Osteoblast (primary cell): ENCODE results near the gene TGFB1. TPM values are rescaled to one million over a fixed set of nuclear protein-coding genes. Genes with fewer than 3 reads are reported as not detected.

Source experiments
- DNase-seq: peaks from one replicate; pipeline ENCODE4 v3.0.0; 2011; ENCODE audit warnings: low spot score, mixed read lengths; ENCODE audit not compliant: insufficient read length; ENCODE audit errors: missing footprints
- H2AFZ ChIP-seq: 2 replicates; pipeline ENCODE4 v1.6.0; 2011; ENCODE audit warnings: mild to moderate bottlenecking, low read length
- H3K27ac ChIP-seq: 2 replicates; pipeline ENCODE4 v1.5.1; 2011; ENCODE audit warnings: mild to moderate bottlenecking, low read depth, low read length, moderate library complexity
- H3K27me3 ChIP-seq: 2 replicates; pipeline ENCODE4 v1.6.0; 2012; ENCODE audit warnings: mild to moderate bottlenecking, control low read depth, inconsistent platforms, low read length, moderate library complexity; ENCODE audit not compliant: insufficient read depth
- H3K36me3 ChIP-seq: 2 replicates; pipeline ENCODE4 v1.5.1; 2011; ENCODE audit warnings: mild to moderate bottlenecking, low read length, control low read depth, moderate library complexity; ENCODE audit not compliant: insufficient read depth
- H3K4me1 ChIP-seq: 2 replicates; pipeline ENCODE4 v1.5.1; 2011; ENCODE audit warnings: mild to moderate bottlenecking, low read length, control low read depth, moderate library complexity; ENCODE audit not compliant: insufficient read depth
- H3K4me2 ChIP-seq: 2 replicates; pipeline ENCODE4 v1.6.0; 2011; ENCODE audit warnings: mild to moderate bottlenecking, low read length; ENCODE audit not compliant: insufficient read depth
- H3K4me3 ChIP-seq: fragments of 200-600 bp; sonication (generic); 3 replicates; pipeline ENCODE4 v1.5.1; 2012; ENCODE audit warnings: mild to moderate bottlenecking, low read length, inconsistent platforms; ENCODE audit not compliant: insufficient read depth
- H3K79me2 ChIP-seq: 2 replicates; pipeline ENCODE4 v1.6.0; 2012; ENCODE audit warnings: mild to moderate bottlenecking, low read length, control low read depth, inconsistent platforms; ENCODE audit not compliant: insufficient read depth
- H3K9me3 ChIP-seq: 2 replicates; pipeline ENCODE4 v1.5.1; 2011; ENCODE audit warnings: low read depth, low read length, control low read depth
- H4K20me1 ChIP-seq: 2 replicates; pipeline ENCODE4 v1.6.0; 2012; ENCODE audit warnings: mild to moderate bottlenecking, low read length, control low read depth; ENCODE audit not compliant: insufficient read depth
- CTCF ChIP-seq: IDR thresholded peaks from 2 replicates; pipeline ENCODE4 v1.5.1; 2011; ENCODE audit warnings: mild to moderate bottlenecking, low read depth, low read length, moderate library complexity; ENCODE audit errors: extremely low read depth
- total RNA-seq: library from RNA; depleted of rRNA; stranded (reverse); fragments of >200 nt; gene quantifications from 2 replicates; pipeline ENCODE4 v1.2.3, GENCODE V29; 2012

TGFB1 gene
- total RNA-seq, 1 donor: 17.4 TPM

GRCh38 chr19:41304706-41305483 is 48.8 kb downstream of the TGFB1 start:
- H4K20me1 ChIP-seq: peaks cover 15% of the 10 kb centered on the region
- H3K27ac ChIP-seq: peak overlapping the region; percentile 19
- H2AFZ ChIP-seq: no peak overlapping the region
- no peak overlapping the region for H3K4me3 ChIP-seq
- peaks cover 80% of the 10 kb centered on the region for H3K36me3 ChIP-seq
- no peaks in the 10 kb centered on the region for H3K9me3 ChIP-seq
- no peak overlapping the region for H3K4me2 ChIP-seq
- no peak for TF ChIP-seq CTCF
- H3K79me2 ChIP-seq: peaks cover 10% of the 10 kb centered on the region
- DNase-seq: no peak
- no peaks in the 10 kb centered on the region for H3K27me3 ChIP-seq
- peaks cover 16% of the 10 kb centered on the region for H3K4me1 ChIP-seq

GRCh38 chr19:41303954-41304353 is 49.8 kb downstream of the TGFB1 start:
- Histone ChIP-seq H4K20me1 (peaks cover 18% of the 10 kb centered on the region), H3K27ac (no peak overlapping the region), H3K4me3 (no peak overlapping the region), H3K27me3 (no peaks in the 10 kb centered on the region), H3K36me3 (peaks cover 84% of the 10 kb centered on the region), H3K4me1 (peaks cover 17% of the 10 kb centered on the region), H2AFZ (no peak overlapping the region), H3K79me2 (peaks cover 10% of the 10 kb centered on the region), H3K9me3 (no peaks in the 10 kb centered on the region), H3K4me2 (no peak overlapping the region)
- no peak for TF ChIP-seq CTCF
- DNase-seq: no peak

GRCh38 chr19:41302624-41303351 is 50.9 kb downstream of the TGFB1 start:
- Histone ChIP-seq H3K36me3 (peaks cover 86% of the 10 kb centered on the region), H3K79me2 (peaks cover 10% of the 10 kb centered on the region), H3K9me3 (no peaks in the 10 kb centered on the region), H3K4me3 (no peak overlapping the region), H3K27me3 (no peaks in the 10 kb centered on the region), H3K4me1 (peaks cover 24% of the 10 kb centered on the region), H2AFZ (no peak overlapping the region), H4K20me1 (peaks cover 22% of the 10 kb centered on the region), H3K4me2 (no peak overlapping the region), H3K27ac (no peak overlapping the region)
- DNase-seq: no peak
- TF ChIP-seq CTCF: no peak

GRCh38 chr19:41300555-41300954 is 53.2 kb downstream of the TGFB1 start:
- TF ChIP-seq CTCF: no peak
- DNase-seq: no peak
- Histone ChIP-seq H3K4me3 (no peak overlapping the region), H3K27ac (peak overlapping the region; percentile 99), H3K4me1 (peaks cover 34% of the 10 kb centered on the region), H3K36me3 (peaks cover 87% of the 10 kb centered on the region), H3K4me2 (no peak overlapping the region), H3K79me2 (peaks cover 29% of the 10 kb centered on the region), H2AFZ (no peak overlapping the region), H3K9me3 (no peaks in the 10 kb centered on the region), H3K27me3 (no peaks in the 10 kb centered on the region), H4K20me1 (peaks cover 27% of the 10 kb centered on the region)
